Chondrocyte (in vitro differentiated cells): ENCODE measurements around the gene SMAD2. TPM values are rescaled to one million over a fixed set of nuclear protein-coding genes. Genes with fewer than 3 reads are reported as not detected.

Source experiments
- DNase-seq: peaks from one replicate; pipeline ENCODE4 v3.0.0; 2021; ENCODE audit warnings: mixed read lengths, low spot score
- H3K27ac Mint-ChIP-seq: one replicate; pipeline ENCODE4 v1.8.0; 2021; ENCODE audit warnings: mild to moderate bottlenecking, moderate library complexity, mixed read lengths; ENCODE audit not compliant: unreplicated experiment
- H3K27me3 Mint-ChIP-seq: 2 replicates; pipeline ENCODE4 v1.8.0; 2021; ENCODE audit warnings: low read depth, mixed read lengths
- H3K36me3 Mint-ChIP-seq: 2 replicates; pipeline ENCODE4 v1.8.0; 2021; ENCODE audit warnings: low read depth, mixed read lengths
- H3K4me1 Mint-ChIP-seq: 2 replicates; pipeline ENCODE4 v1.8.0; 2021; ENCODE audit warnings: low read depth, mild to moderate bottlenecking, mixed read lengths
- H3K4me3 Mint-ChIP-seq: one replicate; pipeline ENCODE4 v1.8.0; 2021; ENCODE audit warnings: mild to moderate bottlenecking, moderate library complexity, mixed read lengths; ENCODE audit not compliant: unreplicated experiment
- H3K9me3 Mint-ChIP-seq: 2 replicates; pipeline ENCODE4 v1.8.0; 2021; ENCODE audit warnings: low read depth, mixed read lengths
- CTCF ChIP-seq: fragments of 200-600 bp; sonication (generic); IDR thresholded peaks from 2 replicates; pipeline ENCODE4 v1.5.0; 2021; ENCODE audit warnings: antibody characterized with exemption, mild to moderate bottlenecking, moderate library complexity
- total RNA-seq: library from RNA; stranded (reverse); gene quantifications from 3 replicates; pipeline ENCODE4 v1.2.1, GENCODE V29; 2021

The SMAD2 gene
- total RNA-seq, 1 donor from 2014 or later, result 151 TPM

GRCh38 chr18:47926101-47926850 is 4.2 kb downstream of the SMAD2 start:
- Mint-ChIP-seq H3K36me3 (no peaks in the 10 kb centered on the region), H3K9me3 (no peaks in the 10 kb centered on the region), H3K4me3 (no peak overlapping the region), H3K27me3 (no peaks in the 10 kb centered on the region), H3K27ac (no peak overlapping the region), H3K4me1 (peaks cover 47% of the 10 kb centered on the region)
- DNase-seq, result no peak
- no peak for TF ChIP-seq CTCF

- DNase-seq, result no peak
- peaks cover 54% of the 10 kb centered on the region for H3K4me1 Mint-ChIP-seq
- H3K36me3 Mint-ChIP-seq, result no peaks in the 10 kb centered on the region
- no peak for TF ChIP-seq CTCF
- H3K4me3 Mint-ChIP-seq, result no peak overlapping the region
- H3K27me3 Mint-ChIP-seq, result no peaks in the 10 kb centered on the region
- H3K27ac Mint-ChIP-seq, result no peak overlapping the region
- H3K9me3 Mint-ChIP-seq, result no peaks in the 10 kb centered on the region
Measured at GRCh38 chr18:47919916-47920315, 10.5 kb downstream of the SMAD2 start.

- DNase-seq, result no peak
- TF ChIP-seq CTCF, result no peak
- H3K27me3 Mint-ChIP-seq, result no peaks in the 10 kb centered on the region
- no peak overlapping the region for H3K4me3 Mint-ChIP-seq
- H3K9me3 Mint-ChIP-seq, result no peaks in the 10 kb centered on the region
- H3K36me3 Mint-ChIP-seq, result no peaks in the 10 kb centered on the region
- H3K4me1 Mint-ChIP-seq, result peaks cover 66% of the 10 kb centered on the region
- H3K27ac Mint-ChIP-seq, result peak overlapping the region; percentile 12
Measured at GRCh38 chr18:47917923-47918610, 12.4 kb downstream of the SMAD2 start.

GRCh38 chr18:47915930-47916329 is 14.5 kb downstream of the SMAD2 start:
- no peak for TF ChIP-seq CTCF
- DNase-seq, result no peak
- peaks cover 64% of the 10 kb centered on the region for H3K4me1 Mint-ChIP-seq
- H3K4me3 Mint-ChIP-seq, result no peak overlapping the region
- H3K36me3 Mint-ChIP-seq, result peaks cover 2% of the 10 kb centered on the region
- H3K27ac Mint-ChIP-seq, result no peak overlapping the region
- no peaks in the 10 kb centered on the region for H3K27me3 Mint-ChIP-seq
- no peaks in the 10 kb centered on the region for H3K9me3 Mint-ChIP-seq

GRCh38 chr18:47915229-47915628 is 15.2 kb downstream of the SMAD2 start:
- H3K27ac Mint-ChIP-seq, result no peak overlapping the region
- H3K4me3 Mint-ChIP-seq, result no peak overlapping the region
- no peaks in the 10 kb centered on the region for H3K27me3 Mint-ChIP-seq
- peaks cover 64% of the 10 kb centered on the region for H3K4me1 Mint-ChIP-seq
- H3K36me3 Mint-ChIP-seq, result peaks cover 2% of the 10 kb centered on the region
- no peak for TF ChIP-seq CTCF
- H3K9me3 Mint-ChIP-seq, result no peaks in the 10 kb centered on the region
- DNase-seq, result no peak
